Stomach (tissue), 4 donors: ENCODE data around the gene MYRIP.

ENCODE experiments used
- CTCF ChIP-seq, 7 experiments: fragments of 450-650 bp in 4 of 7; fragments of 200-600 bp in 3 of 7; sonication (generic) in 3 of 7; IDR thresholded peaks; one replicate each; pipeline ENCODE4 v1.5.1; 2016 to 2019; ENCODE audit warnings: antibody characterized with exemption in 7 of 7, control low read depth in 2 of 7, mild to moderate bottlenecking in 1 of 7
- EP300 ChIP-seq: sonication (generic); formaldehyde crosslinking; IDR thresholded peaks from one replicate; pipeline ENCODE4 v1.6.1; 2017; ENCODE audit warnings: antibody characterized with exemption
- POLR2A ChIP-seq, 4 donors: fragments of 450-650 bp; IDR thresholded peaks; one replicate each; pipeline ENCODE4 v1.6.1; 2016; ENCODE audit warnings: antibody characterized with exemption in 4 of 4, control low read depth in 2 of 4, mild to moderate bottlenecking in 1 of 4, moderate library complexity in 1 of 4
- POLR2AphosphoS5 ChIP-seq, 3 donors: sonication (generic); formaldehyde crosslinking; IDR thresholded peaks; one replicate each; pipeline ENCODE4 v1.6.1; 2016; ENCODE audit warnings: antibody characterized with exemption in 3 of 3

- TF ChIP-seq EP300 (no peak), POLR2AphosphoS5 (IDR thresholded peaks at IDR 0.05) (no peak), CTCF (IDR thresholded peaks at IDR 0.05) (no peak), POLR2A (IDR thresholded peaks at IDR 0.05) (no peak)
Measured at GRCh38 chr3:40298075-40298474, 488.7 kb downstream of the MYRIP start.
